Ectodermal cell (in vitro differentiated cells): ENCODE measurements around the gene ATG5. TPM values are rescaled to one million over a fixed set of nuclear protein-coding genes. Genes with fewer than 3 reads are reported as not detected.

ENCODE experiments used
- H3K27ac ChIP-seq: 2 replicates; pipeline ENCODE4 v1.7.0; 2013; ENCODE audit warnings: mild to moderate bottlenecking, low read depth, low read length; ENCODE audit not compliant: insufficient read depth, poor library complexity, severe bottlenecking
- H3K27me3 ChIP-seq: 2 replicates; pipeline ENCODE4 v1.7.0; 2013; ENCODE audit warnings: mild to moderate bottlenecking, low read length; ENCODE audit not compliant: insufficient read depth, control insufficient read depth, poor library complexity, severe bottlenecking
- H3K36me3 ChIP-seq: one replicate; pipeline ENCODE4 v1.7.0; 2013; ENCODE audit warnings: low read length; ENCODE audit not compliant: control insufficient read depth, insufficient read depth
- H3K4me1 ChIP-seq: one replicate; pipeline ENCODE4 v1.7.0; 2013; ENCODE audit warnings: low read length; ENCODE audit not compliant: control insufficient read depth, insufficient read depth
- H3K4me3 ChIP-seq: 2 replicates; pipeline ENCODE4 v1.7.0; 2013; ENCODE audit warnings: low read depth, low read length, control low read depth; ENCODE audit not compliant: insufficient read depth
- H3K9me3 ChIP-seq: 2 replicates; pipeline ENCODE4 v1.7.0; 2013; ENCODE audit warnings: mild to moderate bottlenecking, low read length, moderate library complexity; ENCODE audit not compliant: control insufficient read depth
- WGBS, 2 experiments: methylation state at CpG; one replicate each; pipeline ENCODE4 v1.1.7; 2013; ENCODE audit warnings: missing lambda C conversion rate in 2 of 2; 5-methylcytosine and 5-hydroxymethylcytosine counted together
- polyA plus RNA-seq, 4 experiments: library from polyadenylated mRNA; stranded (reverse); fragments of 50-300 nt; gene quantifications; one replicate each; pipeline ENCODE4 v1.2.3, GENCODE V29; 2013

The ATG5 gene
- polyA plus RNA-seq (2013, experiment 1 of 4) = 30.9 TPM
- polyA plus RNA-seq (2013, experiment 2 of 4) = 27.6 TPM
- polyA plus RNA-seq (2013, experiment 3 of 4) = 22.8 TPM
- polyA plus RNA-seq (2013, experiment 4 of 4) = 25.6 TPM

DNA sequence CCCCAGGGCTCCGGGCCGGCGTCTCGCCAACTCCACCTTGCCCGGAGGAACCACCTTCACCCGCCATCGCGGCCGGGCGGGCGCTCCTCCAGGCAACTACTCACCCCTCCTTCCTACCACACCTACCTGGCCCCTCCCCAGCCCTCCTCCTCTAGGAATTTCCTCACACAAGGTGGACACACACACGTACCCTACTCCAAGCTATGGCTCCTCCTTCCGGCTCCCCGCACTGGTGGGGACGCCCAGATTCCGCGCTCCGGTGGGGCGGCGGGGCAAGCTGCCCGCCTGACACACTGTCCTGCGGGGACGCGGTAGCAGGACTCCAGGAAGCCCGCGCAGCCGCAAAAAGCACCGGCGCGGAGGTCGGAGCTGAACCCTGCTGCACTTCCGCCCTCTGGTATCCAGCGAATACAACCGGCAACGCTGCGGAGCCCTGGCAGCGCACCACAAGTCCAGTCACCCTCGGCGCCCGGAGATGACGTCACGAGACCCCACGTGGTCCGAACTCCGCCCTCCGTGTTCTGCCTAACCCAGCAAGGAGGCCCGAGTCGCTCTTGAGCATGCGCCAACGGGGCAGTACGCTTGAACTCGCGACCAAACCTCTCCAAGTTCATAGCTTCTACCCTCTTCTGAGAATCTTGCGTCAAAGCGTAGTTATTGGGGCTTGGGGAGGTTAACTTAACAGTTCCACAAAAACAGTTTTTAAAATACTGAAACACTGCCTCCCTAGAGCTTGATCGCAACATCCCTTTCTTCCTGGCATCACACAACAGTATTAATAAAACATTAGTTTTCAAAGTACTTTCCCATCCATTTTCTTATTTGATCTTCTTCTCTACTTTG, at the start of gene ATG5:
TSS of gene ATG5 (minus strand) at position 425 of the 843 bp plus-strand sequence. CDS start 9,552 bp downstream, outside the sequence.
- Histone ChIP-seq H3K4me3 (peak within 1 kb of the TSS; percentile 98), H3K9me3 (no peaks in the 10 kb centered on the region), H3K4me1 (peaks cover 7% of the 10 kb centered on the region), H3K27me3 (no peaks in the 10 kb centered on the region), H3K36me3 (no peaks in the 10 kb centered on the region), H3K27ac (peak within 1 kb of the TSS; percentile 93)
- WGBS, 2 experiments = 2% methylated on average over 56 of the region's 56 CpGs

DNA sequence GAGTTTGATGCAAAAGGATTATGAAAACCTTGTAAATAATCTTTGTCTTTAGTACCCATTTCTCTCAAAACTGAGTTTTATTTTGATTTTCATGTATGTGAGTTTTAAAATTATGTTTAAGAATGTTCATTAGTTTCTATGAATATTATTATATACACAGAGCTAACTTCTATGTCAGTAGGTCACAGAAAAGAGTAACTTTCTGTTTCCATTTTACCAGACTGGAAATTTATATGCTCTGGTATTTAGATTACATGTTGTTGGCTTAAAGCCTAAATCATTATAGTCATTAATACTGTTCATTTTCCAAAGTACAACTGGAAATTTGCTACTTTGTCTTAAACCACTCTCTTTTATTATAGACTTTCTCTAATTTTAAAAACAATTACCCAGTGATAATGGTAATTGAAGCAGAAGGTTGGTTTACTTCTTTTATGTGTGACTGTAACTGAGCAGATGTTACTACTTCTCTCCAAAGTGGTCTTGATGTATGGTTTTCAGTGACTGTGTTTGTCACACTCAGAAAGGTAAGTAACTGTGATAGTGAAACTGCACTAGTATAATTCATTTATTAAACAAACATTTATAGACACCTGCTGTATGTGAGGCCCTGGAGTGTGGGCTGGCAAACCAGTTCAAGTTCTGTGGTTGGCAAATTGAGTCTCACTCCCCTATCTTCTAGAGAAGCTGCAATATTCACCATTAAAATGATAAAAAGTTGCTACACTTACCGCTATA, 48.1 kb upstream of the ATG5 start:
- H3K27me3 ChIP-seq = no peaks in the 10 kb centered on the region
- 100% methylated on average over 1 of the region's 1 CpG for WGBS, 2 experiments
- H3K27ac ChIP-seq = no peak overlapping the region
- no peak overlapping the region for H3K4me3 ChIP-seq
- H3K36me3 ChIP-seq = no peaks in the 10 kb centered on the region
- H3K9me3 ChIP-seq = no peaks in the 10 kb centered on the region
- no peaks in the 10 kb centered on the region for H3K4me1 ChIP-seq

DNA sequence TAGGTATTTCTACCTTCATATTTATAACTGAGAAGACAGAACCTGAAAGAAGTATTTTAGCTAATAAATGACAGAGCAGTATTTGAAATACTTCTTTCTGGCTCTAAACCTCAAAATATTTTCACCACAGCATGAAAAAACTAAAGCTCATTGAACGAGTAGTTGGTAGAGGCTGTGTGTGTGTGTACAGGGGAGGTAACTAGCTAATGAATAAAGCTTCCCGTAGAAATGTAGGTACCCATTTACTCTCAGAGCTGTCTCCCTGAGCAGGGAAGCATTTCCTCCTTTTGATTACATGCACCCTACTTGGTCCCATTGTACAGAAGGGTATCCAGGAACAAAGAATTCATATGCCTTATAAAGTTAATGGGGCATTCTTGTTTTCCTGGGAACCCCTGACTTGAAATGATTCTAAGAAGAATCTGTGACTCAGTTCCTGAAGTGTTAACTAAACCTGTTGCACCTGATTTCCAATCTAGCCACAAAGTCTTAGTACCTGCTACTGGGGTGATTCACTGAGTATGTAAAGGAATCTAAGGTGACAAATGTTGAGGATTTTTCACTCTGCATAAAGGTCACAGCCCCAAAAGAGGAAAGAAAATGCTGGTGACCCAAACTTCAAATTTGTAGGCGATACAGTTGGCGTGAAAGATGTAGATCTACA, 47.4 kb upstream of the ATG5 start:
- no peaks in the 10 kb centered on the region for H3K9me3 ChIP-seq
- H3K4me1 ChIP-seq = no peaks in the 10 kb centered on the region
- 95% methylated on average over 4 of the region's 4 CpGs for whole genome bisulfite sequencing, 2 experiments
- H3K36me3 ChIP-seq = no peaks in the 10 kb centered on the region
- H3K27ac ChIP-seq = no peak overlapping the region
- no peak overlapping the region for H3K4me3 ChIP-seq
- no peaks in the 10 kb centered on the region for H3K27me3 ChIP-seq

DNA sequence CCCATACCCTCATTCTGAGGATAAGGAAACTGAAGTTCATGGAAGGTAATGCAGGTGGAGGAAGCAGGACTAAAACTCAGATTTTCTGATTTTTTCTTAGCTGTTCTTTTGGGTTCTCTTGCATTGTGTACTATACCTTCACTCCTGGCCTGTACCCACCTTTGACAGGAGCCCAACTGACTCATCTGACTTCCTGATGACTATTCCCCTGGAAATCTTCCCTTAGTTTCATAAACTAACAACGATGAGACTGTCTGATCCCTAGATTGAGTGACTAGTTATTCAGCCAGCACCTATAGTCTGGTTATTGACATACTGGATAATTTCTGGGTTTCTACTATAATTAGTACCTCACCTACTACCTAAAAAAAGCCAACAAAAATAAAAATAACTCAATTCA, 45.1 kb upstream of the ATG5 start:
- Histone ChIP-seq H3K9me3 (no peaks in the 10 kb centered on the region), H3K4me1 (no peaks in the 10 kb centered on the region), H3K27ac (no peak overlapping the region), H3K4me3 (no peak overlapping the region), H3K27me3 (no peaks in the 10 kb centered on the region), H3K36me3 (no peaks in the 10 kb centered on the region)
- 89 to 93% methylated on average over 1 of the region's 1 CpG for WGBS, 2 experiments

DNA sequence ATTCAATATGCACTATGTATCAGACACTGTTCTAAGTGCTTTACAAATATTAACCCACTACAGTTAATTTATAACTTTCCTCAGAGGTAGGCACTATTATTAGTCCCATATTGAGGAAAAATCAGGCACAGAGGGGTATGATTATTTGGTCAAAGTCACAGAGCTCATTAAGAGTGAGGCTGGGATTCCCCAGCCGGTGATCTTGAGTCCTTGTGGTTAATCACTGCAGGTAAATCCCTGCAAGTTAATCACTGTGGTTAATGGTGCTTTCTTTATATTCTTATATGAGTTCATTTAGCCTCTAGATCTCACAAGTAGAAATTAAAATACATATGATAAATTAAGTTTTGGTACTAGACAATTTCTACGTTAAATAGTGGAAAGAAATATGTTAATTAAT, 44.2 kb upstream of the ATG5 start:
- Histone ChIP-seq H3K27ac (no peak overlapping the region), H3K27me3 (no peaks in the 10 kb centered on the region), H3K4me1 (no peaks in the 10 kb centered on the region), H3K9me3 (no peaks in the 10 kb centered on the region), H3K36me3 (no peaks in the 10 kb centered on the region), H3K4me3 (no peak overlapping the region)
- 82 to 87% methylated on average over 1 of the region's 2 CpGs for WGBS, 2 experiments

DNA sequence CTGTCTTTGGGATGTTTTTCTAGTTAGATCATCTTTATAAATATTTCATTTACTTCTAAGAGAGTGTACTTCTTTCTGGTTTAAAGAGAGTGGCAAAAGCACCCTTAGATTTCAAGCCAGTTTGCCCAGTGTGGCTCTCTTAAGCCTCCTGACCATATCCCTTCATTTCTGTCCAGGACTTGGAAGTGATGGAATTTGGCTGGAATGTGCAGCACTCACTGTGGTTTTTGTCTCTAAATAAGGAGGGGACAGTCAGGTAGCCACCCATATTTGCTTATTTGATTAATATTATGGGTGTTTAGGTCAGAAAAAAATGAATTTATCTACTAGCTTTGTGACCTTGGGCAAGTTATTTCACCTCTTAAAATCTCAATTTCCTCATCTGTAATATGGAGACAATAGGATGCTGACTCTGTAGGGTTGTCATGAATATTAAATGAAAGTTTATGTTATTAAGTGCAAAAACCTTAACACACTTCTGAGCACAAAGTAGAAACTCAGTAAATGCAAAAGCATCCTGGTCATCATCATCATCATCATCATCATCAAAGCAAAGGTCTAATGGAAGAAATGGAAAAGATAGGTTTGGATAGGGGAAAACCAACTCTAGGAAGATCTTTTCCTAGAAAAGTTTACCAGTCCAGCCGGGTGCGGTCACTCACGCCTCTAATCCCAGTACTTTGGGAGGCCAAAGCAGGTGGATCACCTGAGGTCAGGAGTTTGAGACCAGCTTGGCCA, 38.0 kb upstream of the ATG5 start:
- peaks cover 37% of the 10 kb centered on the region for H3K27me3 ChIP-seq
- H3K4me3 ChIP-seq = no peak overlapping the region
- no peaks in the 10 kb centered on the region for H3K36me3 ChIP-seq
- H3K27ac ChIP-seq = no peak overlapping the region
- 88 to 89% methylated on average over 3 of the region's 3 CpGs for WGBS, 2 experiments
- peaks cover 7% of the 10 kb centered on the region for H3K4me1 ChIP-seq
- no peaks in the 10 kb centered on the region for H3K9me3 ChIP-seq

DNA sequence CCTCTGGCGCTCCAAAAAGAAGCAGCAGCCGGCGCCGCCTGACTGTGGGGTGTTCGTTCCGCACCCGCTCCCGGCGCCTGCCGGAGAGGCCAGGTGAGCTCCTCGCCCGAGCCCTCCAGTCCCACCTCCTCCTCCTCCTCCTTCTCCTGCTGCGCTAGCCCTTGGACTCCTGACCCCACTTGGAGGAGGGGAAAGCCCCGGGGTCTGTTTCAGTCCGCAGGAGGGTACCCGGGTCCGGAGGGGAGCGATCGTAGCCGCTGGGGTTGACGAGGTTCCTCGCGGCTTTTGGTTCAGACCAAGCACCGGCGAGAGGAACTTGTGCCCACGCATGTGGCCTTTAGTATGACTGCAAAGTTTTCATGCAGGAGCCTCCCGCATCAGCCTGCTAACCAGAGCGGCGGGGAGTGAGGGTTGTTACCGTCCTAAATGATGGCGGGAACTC, 35.5 kb upstream of the ATG5 start:
- Histone ChIP-seq H3K4me3 (peak overlapping the region; percentile 49), H3K36me3 (no peaks in the 10 kb centered on the region), H3K27me3 (peaks cover 38% of the 10 kb centered on the region), H3K27ac (no peak overlapping the region), H3K9me3 (no peaks in the 10 kb centered on the region), H3K4me1 (peaks cover 7% of the 10 kb centered on the region)
- 4 to 5% methylated on average over 31 of the region's 31 CpGs for WGBS, 2 experiments

DNA sequence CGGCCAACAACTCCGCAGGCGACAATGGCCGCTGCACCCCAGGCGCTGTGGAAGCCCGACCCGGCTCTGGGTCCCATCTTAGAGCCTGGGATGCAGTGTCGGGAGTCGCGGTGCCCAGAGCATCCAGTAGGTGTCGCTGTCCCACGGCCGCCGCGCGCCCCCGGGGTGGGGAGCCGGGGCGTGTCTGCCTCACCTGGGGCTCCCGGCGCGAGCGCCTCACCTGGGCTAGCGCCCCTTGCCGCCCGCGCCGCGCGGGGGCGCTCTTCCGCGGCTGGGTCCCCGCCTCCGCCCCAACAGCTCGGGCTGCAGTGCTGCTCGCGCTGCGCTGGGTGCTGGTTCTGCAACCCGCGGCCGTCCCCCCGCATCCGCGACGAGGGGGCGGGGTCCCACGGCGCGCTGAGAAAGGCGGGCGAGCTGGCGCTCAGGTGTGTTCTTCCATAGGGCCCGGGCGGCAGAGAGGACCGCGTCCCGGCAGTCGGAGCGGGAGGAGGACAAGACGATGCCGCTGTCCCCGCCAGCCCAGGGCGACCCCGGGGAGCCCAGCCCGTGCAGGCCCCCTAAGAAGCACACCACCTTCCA, 34.9 kb upstream of the ATG5 start, which contains the start of gene CRYBG1:
TSS of gene CRYBG1 (plus strand) at position 308 of the 579 bp plus-strand sequence. CDS start at position 500, 192 bp downstream.
- WGBS, 2 experiments = 1% methylated on average over 66 of the region's 66 CpGs
- Histone ChIP-seq H3K27ac (no peak within 1 kb of the TSS), H3K27me3 (peaks cover 38% of the 10 kb centered on the region), H3K9me3 (no peaks in the 10 kb centered on the region), H3K4me1 (peaks cover 7% of the 10 kb centered on the region), H3K36me3 (no peaks in the 10 kb centered on the region), H3K4me3 (peak within 1 kb of the TSS; percentile 49)

DNA sequence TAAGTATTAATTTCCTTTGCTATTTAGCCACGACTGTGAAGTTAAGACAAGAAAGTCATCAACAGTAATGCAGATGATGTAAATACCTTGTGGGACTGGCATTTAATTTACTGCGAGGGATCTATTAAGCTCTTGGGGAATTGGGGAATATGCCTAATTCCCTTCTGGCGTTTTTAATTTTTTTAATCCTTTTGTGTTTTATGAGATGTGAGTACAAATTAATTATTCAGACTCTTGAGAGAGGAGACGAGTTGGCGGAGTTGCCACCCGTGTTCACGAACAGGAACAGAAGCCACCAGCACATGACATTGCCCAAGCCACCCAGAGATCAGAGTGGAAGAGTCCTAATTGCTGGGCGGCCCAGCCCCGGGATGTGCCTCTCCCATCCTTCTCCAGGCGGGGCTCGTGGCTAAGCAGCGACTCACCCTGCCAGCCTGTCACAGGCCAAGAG, 34.4 kb upstream of the ATG5 start:
- H3K27ac ChIP-seq = no peak overlapping the region
- no peaks in the 10 kb centered on the region for H3K36me3 ChIP-seq
- H3K4me3 ChIP-seq = peak overlapping the region; percentile 49
- 34 to 36% methylated on average over 12 of the region's 12 CpGs for WGBS, 2 experiments
- H3K27me3 ChIP-seq = peaks cover 38% of the 10 kb centered on the region
- H3K4me1 ChIP-seq = peaks cover 7% of the 10 kb centered on the region
- no peaks in the 10 kb centered on the region for H3K9me3 ChIP-seq
